ENCODE results near the gene TMEM181. TPM values are rescaled to one million over a fixed set of nuclear protein-coding genes. Genes with fewer than 3 reads are reported as not detected.

The TMEM181 gene
- total RNA-seq, 1 experiment from 2014 or later = 38.0 TPM

DNA sequence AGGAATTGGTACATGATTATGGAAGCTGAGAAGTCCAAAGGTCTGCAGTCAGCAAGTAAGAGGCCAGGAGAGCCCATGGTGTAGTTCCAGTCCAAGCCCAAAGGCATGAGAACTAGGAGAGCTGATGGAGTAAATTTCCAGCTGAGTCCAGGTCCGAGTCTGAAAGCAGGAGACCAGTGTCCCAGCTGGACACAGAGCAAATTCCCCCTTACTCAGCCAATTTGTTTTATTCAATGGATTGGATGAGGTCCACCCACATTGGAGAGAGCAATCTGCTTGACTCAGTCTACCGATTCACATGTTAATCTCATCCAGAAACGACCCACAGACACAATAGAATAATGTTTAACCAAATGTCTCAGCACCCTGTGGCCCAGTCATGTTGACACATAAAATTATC is 14.9 kb downstream of the TMEM181 start:
- ChIA-PET CTCF (no interaction called here), POLR2A (no interaction called here)
- in situ Hi-C loops (cut with HindIII; ENCODE audit: low pct_unique_long_range_greater_than_20kb, low sequenced_read_pairs) = no loop called here
- H3K27ac ChIP-seq (ENCODE audit: low read length) = no peak overlapping the region
- no peaks in the 10 kb centered on the region for H3K9me3 ChIP-seq (ENCODE audit: control insufficient read depth, insufficient read depth, low read depth, low read length)
- intact Hi-C loops (cut with micrococcal nuclease; ENCODE audit: unreplicated experiment) = no loop called here
- no peak overlapping the region for H3K4me3 ChIP-seq (ENCODE audit: low read depth in 2 of 2, low read length in 2 of 2)
- ATAC-seq = no peak
- BruUV-seq (replicated peaks) = no TSS peak
- TF ChIP-seq REST (IDR thresholded peaks at IDR 0.05; ENCODE audit: insufficient read depth in 1 of 2, low read depth in 2 of 2, low read length in 1 of 2) = no peak
- no peak for TF ChIP-seq SIN3A (IDR thresholded peaks at IDR 0.05; ENCODE audit: borderline replicate concordance, insufficient read depth, low read depth, low read length)
- TF ChIP-seq TCF7L2 (IDR thresholded peaks at IDR 0.05; ENCODE audit: low read depth, low read length) = no peak
- TF ChIP-seq CTCF (IDR thresholded peaks at IDR 0.05) = no peak
- no peak for TF ChIP-seq POLR2AphosphoS5 (IDR thresholded peaks at IDR 0.05; ENCODE audit: low read depth, low read length)
- peaks cover 3% of the 10 kb centered on the region; the same call in 1 of the 2 replicates for H3K4me1 ChIP-seq (ENCODE audit: control insufficient read depth, insufficient read depth, low read length)
- DNase-seq (ENCODE audit: low read depth, low spot score) = no peak
- no peaks in the 10 kb centered on the region for H3K27me3 ChIP-seq (ENCODE audit: control insufficient read depth, insufficient read depth, low read length)
- no peaks in the 10 kb centered on the region for H3K36me3 ChIP-seq (ENCODE audit: control insufficient read depth, insufficient read depth, low read length)

GRCh38 chr6:158575550-158575949 is 15.7 kb downstream of the TMEM181 start:
- BruUV-seq (replicated peaks) = no TSS peak
- in situ Hi-C loops (cut with HindIII; ENCODE audit: low pct_unique_long_range_greater_than_20kb, low sequenced_read_pairs) = no loop called here

More at GRCh38 chr6:158575550-158575949, 15.7 kb downstream of the TMEM181 start:
- H3K4me1 ChIP-seq (ENCODE audit: control insufficient read depth, insufficient read depth, low read length) = peaks cover 3% of the 10 kb centered on the region; the same call in 1 of the 2 replicates
- ATAC-seq = no peak
- H3K36me3 ChIP-seq (ENCODE audit: control insufficient read depth, insufficient read depth, low read length) = no peaks in the 10 kb centered on the region
- TF ChIP-seq POLR2AphosphoS5 (IDR thresholded peaks at IDR 0.05; ENCODE audit: low read depth, low read length) = no peak
- no peak for TF ChIP-seq TCF7L2 (IDR thresholded peaks at IDR 0.05; ENCODE audit: low read depth, low read length)
- no peak for TF ChIP-seq REST (IDR thresholded peaks at IDR 0.05; ENCODE audit: insufficient read depth in 1 of 2, low read depth in 2 of 2, low read length in 1 of 2)
- no peak for TF ChIP-seq SIN3A (IDR thresholded peaks at IDR 0.05; ENCODE audit: borderline replicate concordance, insufficient read depth, low read depth, low read length)
- TF ChIP-seq CTCF (IDR thresholded peaks at IDR 0.05) = no peak
- H3K4me3 ChIP-seq (ENCODE audit: low read depth in 2 of 2, low read length in 2 of 2) = no peak overlapping the region
- H3K27ac ChIP-seq (ENCODE audit: low read length) = no peak overlapping the region
- intact Hi-C loops (cut with micrococcal nuclease; ENCODE audit: unreplicated experiment) = no loop called here
- H3K27me3 ChIP-seq (ENCODE audit: control insufficient read depth, insufficient read depth, low read length) = no peaks in the 10 kb centered on the region
- DNase-seq (ENCODE audit: low read depth, low spot score) = no peak
- no peaks in the 10 kb centered on the region for H3K9me3 ChIP-seq (ENCODE audit: control insufficient read depth, insufficient read depth, low read depth, low read length)
- POLR2A ChIA-PET = no interaction called here
- CTCF ChIA-PET = no interaction called here

Measured in Panc1 (cell line).